Measurements from ENCODE around the gene TMCO4. TPM values are rescaled to one million over a fixed set of nuclear protein-coding genes. Genes with fewer than 3 reads are reported as not detected.

The TMCO4 gene
- total RNA-seq, 2 experiments from 2014 or later = 1.2 to 8.1 TPM

- H3K36me3 ChIP-seq (ENCODE audit: insufficient read depth, low read length) = no peaks in the 10 kb centered on the region
- no TSS peak for BruUV-seq (replicated peaks)
- H3K9me3 ChIP-seq (ENCODE audit: low read length) = no peaks in the 10 kb centered on the region
- no peak within 1 kb of the TSS for H3K4me3 ChIP-seq (ENCODE audit: low read depth, low read length, poor library complexity, severe bottlenecking)
- no peak for DNase-seq (ENCODE audit: low spot score)
- ChIA-PET CTCF (ENCODE audit: unreplicated experiment) (no interaction called here), POLR2A (no interaction called here)
- H4K20me1 ChIP-seq (ENCODE audit: insufficient read depth, low read length) = no peaks in the 10 kb centered on the region
- H3K4me2 ChIP-seq (ENCODE audit: low read length) = no peak within 1 kb of the TSS
- no peak for TF ChIP-seq CTCF (conservative IDR thresholded peaks at IDR 0.05; ENCODE audit: low read length)
- TF ChIP-seq EZH2phosphoT487 (IDR thresholded peaks at IDR 0.05; ENCODE audit: borderline replicate concordance, low read depth, low read length) = no peak
- no peaks in the 10 kb centered on the region for H3K4me1 ChIP-seq (ENCODE audit: insufficient read depth, low read length, poor library complexity, severe bottlenecking)
- no peak within 1 kb of the TSS for H2AFZ ChIP-seq (ENCODE audit: low read length)
- H3K79me2 ChIP-seq (ENCODE audit: insufficient read depth, low read depth, low read length) = no peaks in the 10 kb centered on the region
- no peak within 1 kb of the TSS for H3K27ac ChIP-seq (ENCODE audit: low read depth, low read length, poor library complexity, severe bottlenecking)
- no peaks in the 10 kb centered on the region for H3K9me2 ChIP-seq (ENCODE audit: insufficient read depth, low read length)
- intact Hi-C loops (cut with micrococcal nuclease; ENCODE audit: unreplicated experiment) = no loop called here
Observed at GRCh38 chr1:19664453-19665185, 135.1 kb downstream of the TMCO4 start, which contains the start of gene HTR6. TSS of gene HTR6 (plus strand) at chr1:19664875. CDS start at chr1:19665754, 879 bp downstream.

GRCh38 chr1:19662313-19662712 lies 137.4 kb downstream of the TMCO4 start:
- Histone ChIP-seq H4K20me1 (ENCODE audit: insufficient read depth, low read length) (no peaks in the 10 kb centered on the region), H3K9me3 (ENCODE audit: low read length) (no peaks in the 10 kb centered on the region), H3K9me2 (ENCODE audit: insufficient read depth, low read length) (no peaks in the 10 kb centered on the region), H3K79me2 (ENCODE audit: insufficient read depth, low read depth, low read length) (no peaks in the 10 kb centered on the region), H2AFZ (ENCODE audit: low read length) (no peak overlapping the region), H3K4me2 (ENCODE audit: low read length) (no peak overlapping the region), H3K4me1 (ENCODE audit: insufficient read depth, low read length, poor library complexity, severe bottlenecking) (no peaks in the 10 kb centered on the region), H3K4me3 (ENCODE audit: low read depth, low read length, poor library complexity, severe bottlenecking) (no peak overlapping the region), H3K36me3 (ENCODE audit: insufficient read depth, low read length) (no peaks in the 10 kb centered on the region), H3K27ac (ENCODE audit: low read depth, low read length, poor library complexity, severe bottlenecking) (no peak overlapping the region)
- TF ChIP-seq EZH2phosphoT487 (IDR thresholded peaks at IDR 0.05; ENCODE audit: borderline replicate concordance, low read depth, low read length) = no peak
- no peak for TF ChIP-seq CTCF (conservative IDR thresholded peaks at IDR 0.05; ENCODE audit: low read length)
- no peak for DNase-seq (ENCODE audit: low spot score)
- CTCF ChIA-PET (ENCODE audit: unreplicated experiment) = interaction anchor here (0.5 to 1.0 kb wide), 3 partner anchors 46 to 288 kb away, joined by 3 to 4 read pairs (median 3); no protein-coding TSS in a partner anchor
- POLR2A ChIA-PET = interaction anchor here (0.6 to 0.9 kb wide), 3 partner anchors 8 to 336 kb away, joined by 3 to 6 read pairs (median 5); no protein-coding TSS in a partner anchor
- no TSS peak for BruUV-seq (replicated peaks)
- intact Hi-C loops (cut with micrococcal nuclease; ENCODE audit: unreplicated experiment) = no loop called here

- Histone ChIP-seq H3K79me2 (ENCODE audit: insufficient read depth, low read depth, low read length) (no peaks in the 10 kb centered on the region), H4K20me1 (ENCODE audit: insufficient read depth, low read length) (no peaks in the 10 kb centered on the region), H2AFZ (ENCODE audit: low read length) (no peak overlapping the region), H3K4me2 (ENCODE audit: low read length) (no peak overlapping the region), H3K4me1 (ENCODE audit: insufficient read depth, low read length, poor library complexity, severe bottlenecking) (no peaks in the 10 kb centered on the region), H3K27ac (ENCODE audit: low read depth, low read length, poor library complexity, severe bottlenecking) (no peak overlapping the region), H3K9me2 (ENCODE audit: insufficient read depth, low read length) (no peaks in the 10 kb centered on the region), H3K9me3 (ENCODE audit: low read length) (no peaks in the 10 kb centered on the region), H3K36me3 (ENCODE audit: insufficient read depth, low read length) (no peaks in the 10 kb centered on the region), H3K4me3 (ENCODE audit: low read depth, low read length, poor library complexity, severe bottlenecking) (no peak overlapping the region)
- ChIA-PET CTCF (ENCODE audit: unreplicated experiment) (interaction anchor here (0.6 to 1.0 kb wide), 3 partner anchors 13 to 288 kb away, joined by 3 read pairs; no protein-coding TSS in a partner anchor), POLR2A (interaction anchor here (0.6 to 0.9 kb wide), 3 partner anchors 7 to 337 kb away, joined by 3 to 6 read pairs (median 5); no protein-coding TSS in a partner anchor)
- intact Hi-C loops (cut with micrococcal nuclease; ENCODE audit: unreplicated experiment) = loop anchor here (1.0 kb wide), 1 partner anchor 43 kb away; no protein-coding TSS in a partner anchor
- no TSS peak for BruUV-seq (replicated peaks)
- peak; percentile 51 for DNase-seq (ENCODE audit: low spot score)
- TF ChIP-seq EZH2phosphoT487 (IDR thresholded peaks at IDR 0.05; ENCODE audit: borderline replicate concordance, low read depth, low read length) (no peak), CTCF (conservative IDR thresholded peaks at IDR 0.05; ENCODE audit: low read length) (peak; percentile 95)
Observed at GRCh38 chr1:19661721-19662228, 137.9 kb downstream of the TMCO4 start.
